Sciatic nerve (tissue), 2 donors: ENCODE data around the gene MBTD1. TPM values are rescaled to one million over a fixed set of nuclear protein-coding genes. Genes with fewer than 3 reads are reported as not detected.
"Not testable (repeated sequence)": the region's sequence is repeated elsewhere in the genome, so short reads cannot be mapped to it uniquely, and the experiment has no call there.

Source experiments
- ATAC-seq: fragments of 200-7000 bp; cut with Tn5 transposase; one replicate; pipeline ENCODE4 v1.9.1; 2020; ENCODE audit warnings: mild to moderate bottlenecking, moderate library complexity
- DNase-seq: peaks from one replicate; pipeline ENCODE4 v3.0.0-alpha.2; 2020; ENCODE audit warnings: low spot score
- intact Hi-C: fragments of 100-400 bp; cut with DNase I; formaldehyde crosslinking; loops from one replicate; pipeline ENCODE4 v1.14.2; 2022
- total RNA-seq: library from RNA; stranded (reverse); fragmentation: NEBNext Ultra II Directional; extraction: Animal tissue kit (Norgen Biotek cat#: 25700); gene quantifications from one replicate; pipeline ENCODE4 v1.2.1, GENCODE V29; 2021
- donor health status: DM: no; HTN: no; CAD: no.
- donor health status: DM: no; HTN: no; CAD: no.

MBTD1 gene
- total RNA-seq, 1 donor from 2014 or later, result 20.5 TPM

- intact Hi-C loops, result no loop called here
- ATAC-seq, result no peak
- no peak for DNase-seq
Observed at GRCh38 chr17:51203838-51204237, 56.0 kb downstream of the MBTD1 start.

- intact Hi-C loops, result no loop called here
- DNase-seq (no peak), ATAC-seq (no peak)
Observed at GRCh38 chr17:51200846-51201245, 59.0 kb downstream of the MBTD1 start.

GRCh38 chr17:51200295-51200694, 59.6 kb downstream of the MBTD1 start:
- DNase-seq, result no peak
- intact Hi-C loops, result no loop called here
- ATAC-seq, result no peak

- ATAC-seq (no peak), DNase-seq (no peak)
- intact Hi-C loops, result no loop called here
Observed at GRCh38 chr17:51197754-51198153, 62.1 kb downstream of the MBTD1 start.

- ATAC-seq (no peak), DNase-seq (no peak)
- intact Hi-C loops, result no loop called here
Observed at GRCh38 chr17:51191895-51192294, 68.0 kb downstream of the MBTD1 start.

GRCh38 chr17:51189628-51190027, 70.2 kb downstream of the MBTD1 start:
- no peak for DNase-seq
- ATAC-seq, result no peak
- intact Hi-C loops, result no loop called here

- intact Hi-C loops, result no loop called here
- DNase-seq, result no peak
- no peak for ATAC-seq
Observed at GRCh38 chr17:51189162-51189561, 70.7 kb downstream of the MBTD1 start.

- DNase-seq, result no peak
- ATAC-seq, result no peak
- intact Hi-C loops, result no loop called here
Observed at GRCh38 chr17:51188271-51188833, 71.5 kb downstream of the MBTD1 start.

- intact Hi-C loops, result no loop called here
- ATAC-seq (no peak), DNase-seq (no peak)
Observed at GRCh38 chr17:51185763-51186332, 74.0 kb downstream of the MBTD1 start.

- ATAC-seq, result no peak
- intact Hi-C loops, result no loop called here
Observed at GRCh38 chr17:51184124-51184523, 75.7 kb downstream of the MBTD1 start.

GRCh38 chr17:51180486-51180885, 79.4 kb downstream of the MBTD1 start:
- intact Hi-C loops, result no loop called here
- ATAC-seq (no peak), DNase-seq (no peak)

More at GRCh38 chr17:51184124-51184523, 75.7 kb downstream of the MBTD1 start:
- DNase-seq, result no peak

GRCh38 chr17:51172030-51172429, 87.8 kb downstream of the MBTD1 start:
- ATAC-seq, DNase-seq, intact Hi-C loops: not testable (repeated sequence)

GRCh38 chr17:51170736-51171135, 89.1 kb downstream of the MBTD1 start:
- intact Hi-C loops, result no loop called here
- ATAC-seq, result no peak

GRCh38 chr17:51169340-51169739, 90.5 kb downstream of the MBTD1 start:
- DNase-seq (no peak), ATAC-seq (no peak)
- intact Hi-C loops, result no loop called here

More at GRCh38 chr17:51170736-51171135, 89.1 kb downstream of the MBTD1 start:
- DNase-seq, result no peak

GRCh38 chr17:51166987-51167931, 92.6 kb downstream of the MBTD1 start:
- intact Hi-C loops, result no loop called here
- DNase-seq (no peak), ATAC-seq (peak; percentile 43)

- intact Hi-C loops, result no loop called here
- peak; percentile 94 for DNase-seq
Observed at GRCh38 chr17:51166198-51166986, 93.5 kb downstream of the MBTD1 start, which contains the start of gene NME2. TSS of gene NME2 (plus strand) at chr17:51166411. CDS start at chr17:51166831, 420 bp downstream.

GRCh38 chr17:51165680-51166197, 94.1 kb downstream of the MBTD1 start:
- DNase-seq, result no peak
- intact Hi-C loops, result no loop called here

More at GRCh38 chr17:51166198-51166986, 93.5 kb downstream of the MBTD1 start, which contains the start of gene NME2:
- peak; percentile 96 for ATAC-seq

GRCh38 chr17:51164911-51165679, 94.8 kb downstream of the MBTD1 start:
- ATAC-seq, result peak; percentile 14
- intact Hi-C loops, result no loop called here
- DNase-seq, result no peak

More at GRCh38 chr17:51165680-51166197, 94.1 kb downstream of the MBTD1 start:
- peak; percentile 13 for ATAC-seq
